Measurements from ENCODE around the gene ZNF853.

GRCh38 chr7:6614953-6615722, at the start of gene ZNF853:
- TF ChIP-seq, protein P1, sequence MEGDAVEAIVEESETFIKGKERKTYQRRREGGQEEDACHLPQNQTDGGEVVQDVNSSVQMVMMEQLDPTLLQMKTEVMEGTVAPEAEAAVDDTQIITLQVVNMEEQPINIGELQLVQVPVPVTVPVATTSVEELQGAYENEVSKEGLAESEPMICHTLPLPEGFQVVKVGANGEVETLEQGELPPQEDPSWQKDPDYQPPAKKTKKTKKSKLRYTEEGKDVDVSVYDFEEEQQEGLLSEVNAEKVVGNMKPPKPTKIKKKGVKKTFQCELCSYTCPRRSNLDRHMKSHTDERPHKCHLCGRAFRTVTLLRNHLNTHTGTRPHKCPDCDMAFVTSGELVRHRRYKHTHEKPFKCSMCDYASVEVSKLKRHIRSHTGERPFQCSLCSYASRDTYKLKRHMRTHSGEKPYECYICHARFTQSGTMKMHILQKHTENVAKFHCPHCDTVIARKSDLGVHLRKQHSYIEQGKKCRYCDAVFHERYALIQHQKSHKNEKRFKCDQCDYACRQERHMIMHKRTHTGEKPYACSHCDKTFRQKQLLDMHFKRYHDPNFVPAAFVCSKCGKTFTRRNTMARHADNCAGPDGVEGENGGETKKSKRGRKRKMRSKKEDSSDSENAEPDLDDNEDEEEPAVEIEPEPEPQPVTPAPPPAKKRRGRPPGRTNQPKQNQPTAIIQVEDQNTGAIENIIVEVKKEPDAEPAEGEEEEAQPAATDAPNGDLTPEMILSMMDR (IDR thresholded peaks at IDR 0.05) = no peak
- TF ChIP-seq POLR2A (IDR thresholded peaks at IDR 0.05) = no peak
